Measurements from ENCODE around the gene NXN. TPM values are rescaled to one million over a fixed set of nuclear protein-coding genes. Genes with fewer than 3 reads are reported as not detected.

NXN gene
- polyA plus RNA-seq, 1 of the 3 experiments (the other 2 are of a cell fraction) = 23.9 TPM

DNA sequence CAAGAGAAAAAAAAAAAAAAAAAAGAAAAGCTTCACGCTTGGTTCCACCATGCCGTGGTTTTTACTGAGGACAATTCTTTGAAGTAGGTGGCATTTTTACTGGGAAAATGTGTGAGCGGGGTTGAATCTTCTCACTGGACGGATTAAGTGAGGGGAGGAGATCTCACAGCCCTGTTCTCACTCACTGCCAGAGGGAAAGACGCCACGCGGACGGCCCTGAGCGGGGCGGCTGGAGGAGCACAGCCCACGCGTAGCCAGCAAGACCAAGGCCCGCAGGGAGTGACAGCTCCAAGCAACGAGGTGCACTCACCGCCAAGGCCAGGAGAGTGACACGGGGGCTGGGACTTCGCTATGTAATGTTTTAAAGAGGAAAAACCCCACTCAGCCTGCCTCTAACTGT is 154.4 kb downstream of the NXN start:
- no peak for TF ChIP-seq SMC3 (IDR thresholded peaks at IDR 0.05; ENCODE audit: low read depth, low read length)
- TF ChIP-seq, protein P1, sequence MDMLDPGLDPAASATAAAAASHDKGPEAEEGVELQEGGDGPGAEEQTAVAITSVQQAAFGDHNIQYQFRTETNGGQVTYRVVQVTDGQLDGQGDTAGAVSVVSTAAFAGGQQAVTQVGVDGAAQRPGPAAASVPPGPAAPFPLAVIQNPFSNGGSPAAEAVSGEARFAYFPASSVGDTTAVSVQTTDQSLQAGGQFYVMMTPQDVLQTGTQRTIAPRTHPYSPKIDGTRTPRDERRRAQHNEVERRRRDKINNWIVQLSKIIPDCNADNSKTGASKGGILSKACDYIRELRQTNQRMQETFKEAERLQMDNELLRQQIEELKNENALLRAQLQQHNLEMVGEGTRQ (IDR thresholded peaks at IDR 0.05; ENCODE audit: borderline replicate concordance, low read depth, low read length) = no peak
- TF ChIP-seq RXRA (IDR thresholded peaks at IDR 0.05; ENCODE audit: borderline replicate concordance, low read depth) = no peak
- TF ChIP-seq, protein P2, sequence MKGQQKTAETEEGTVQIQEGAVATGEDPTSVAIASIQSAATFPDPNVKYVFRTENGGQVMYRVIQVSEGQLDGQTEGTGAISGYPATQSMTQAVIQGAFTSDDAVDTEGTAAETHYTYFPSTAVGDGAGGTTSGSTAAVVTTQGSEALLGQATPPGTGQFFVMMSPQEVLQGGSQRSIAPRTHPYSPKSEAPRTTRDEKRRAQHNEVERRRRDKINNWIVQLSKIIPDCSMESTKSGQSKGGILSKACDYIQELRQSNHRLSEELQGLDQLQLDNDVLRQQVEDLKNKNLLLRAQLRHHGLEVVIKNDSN (IDR thresholded peaks at IDR 0.05; ENCODE audit: borderline replicate concordance, low read depth) = no peak
- no peak for TF ChIP-seq CHD2 (IDR thresholded peaks at IDR 0.05; ENCODE audit: low read length, partially characterized antibody)
- no peak for TF ChIP-seq TEAD4 (IDR thresholded peaks at IDR 0.05; ENCODE audit: borderline replicate concordance, insufficient read depth)
- TF ChIP-seq NFIC (IDR thresholded peaks at IDR 0.05; ENCODE audit: borderline replicate concordance) = no peak
- no peak for TF ChIP-seq ELF1 (IDR thresholded peaks at IDR 0.05)
- no peak for TF ChIP-seq SIN3A (IDR thresholded peaks at IDR 0.05; ENCODE audit: borderline replicate concordance, low read depth, low read length)
- TF ChIP-seq TCF12 (IDR thresholded peaks at IDR 0.05) = no peak
- no peak for TF ChIP-seq POLR2AphosphoS5 (IDR thresholded peaks at IDR 0.05; ENCODE audit: low read depth, low read length)
- no peak for TF ChIP-seq RCOR1 (IDR thresholded peaks at IDR 0.05; ENCODE audit: low read length)
- no peak for TF ChIP-seq RAD21 (IDR thresholded peaks at IDR 0.05; ENCODE audit: low read length)
- TF ChIP-seq, protein P3, sequence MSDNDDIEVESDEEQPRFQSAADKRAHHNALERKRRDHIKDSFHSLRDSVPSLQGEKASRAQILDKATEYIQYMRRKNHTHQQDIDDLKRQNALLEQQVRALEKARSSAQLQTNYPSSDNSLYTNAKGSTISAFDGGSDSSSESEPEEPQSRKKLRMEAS (IDR thresholded peaks at IDR 0.05; ENCODE audit: low read depth) = no peak
- TF ChIP-seq, protein P4, sequence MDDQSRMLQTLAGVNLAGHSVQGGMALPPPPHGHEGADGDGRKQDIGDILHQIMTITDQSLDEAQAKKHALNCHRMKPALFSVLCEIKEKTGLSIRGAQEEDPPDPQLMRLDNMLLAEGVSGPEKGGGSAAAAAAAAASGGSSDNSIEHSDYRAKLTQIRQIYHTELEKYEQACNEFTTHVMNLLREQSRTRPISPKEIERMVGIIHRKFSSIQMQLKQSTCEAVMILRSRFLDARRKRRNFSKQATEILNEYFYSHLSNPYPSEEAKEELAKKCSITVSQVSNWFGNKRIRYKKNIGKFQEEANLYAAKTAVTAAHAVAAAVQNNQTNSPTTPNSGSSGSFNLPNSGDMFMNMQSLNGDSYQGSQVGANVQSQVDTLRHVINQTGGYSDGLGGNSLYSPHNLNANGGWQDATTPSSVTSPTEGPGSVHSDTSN (IDR thresholded peaks at IDR 0.05) = no peak
- Histone ChIP-seq H3K27ac (ENCODE audit: low read depth in 2 of 2, low read length in 1 of 2) (no peak overlapping the region), H3K4me3 (ENCODE audit: low read depth in 2 of 2, low read length in 1 of 2) (no peak overlapping the region), H3K4me2 (no peak overlapping the region), H2AFZ (ENCODE audit: low read depth) (no peak overlapping the region), H3K4me1 (ENCODE audit: control insufficient read depth in 1 of 2, insufficient read depth in 2 of 2, low read depth in 1 of 2, low read length in 1 of 2) (no peaks in the 10 kb centered on the region), H3K9me3 (no peaks in the 10 kb centered on the region), H3K36me3 (replicated peaks in 1 of 2; ENCODE audit: control insufficient read depth in 1 of 2, insufficient read depth in 2 of 2, low read length in 1 of 2) (no peaks in the 10 kb centered on the region), H4K20me1 (ENCODE audit: insufficient read depth) (no peaks in the 10 kb centered on the region), H3F3A (replicated peaks; ENCODE audit: insufficient read depth) (no peaks in the 10 kb centered on the region), H3K27me3 (ENCODE audit: insufficient read depth) (peaks cover 37% of the 10 kb centered on the region; the same call in 1 of the 2 replicates), H3K79me2 (ENCODE audit: insufficient read depth) (no peaks in the 10 kb centered on the region), H3K9me2 (no peaks in the 10 kb centered on the region), H3K9ac (no peak overlapping the region)
- DNase-seq = no peak
- CTCF ChIA-PET = interaction anchor here (0.7 to 1.4 kb wide), 2 partner anchors 10 to 27 kb away, joined by 3 read pairs; no protein-coding TSS in a partner anchor
- 59% methylated on average over 16 of the region's 17 CpGs for WGBS (ENCODE audit: low lambda C conversion rate)
- POLR2A ChIA-PET = no interaction called here

DNA sequence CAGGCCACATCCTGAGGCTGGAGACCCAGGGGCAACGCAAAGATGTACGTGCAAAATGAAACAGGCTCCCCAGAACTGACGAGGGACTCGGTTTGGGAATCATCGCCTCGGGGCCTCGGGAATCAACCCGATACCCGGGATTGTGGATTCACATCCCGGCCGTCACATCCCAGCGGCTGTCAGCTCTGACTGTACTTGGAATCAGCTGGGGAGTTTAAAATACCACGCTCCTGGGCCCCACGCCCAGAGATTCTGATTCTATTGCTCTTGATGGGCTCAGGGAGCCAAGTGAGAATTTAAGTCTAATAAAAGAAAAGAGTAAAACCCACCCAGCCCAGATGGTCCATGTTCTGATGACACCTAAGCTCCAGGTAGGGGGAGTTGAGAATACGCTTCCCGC is 155.2 kb downstream of the NXN start:
- no peak overlapping the region for H2AFZ ChIP-seq (ENCODE audit: low read depth)
- no peaks in the 10 kb centered on the region for H3K79me2 ChIP-seq (ENCODE audit: insufficient read depth)
- H3K36me3 ChIP-seq (replicated peaks in 1 of 2; ENCODE audit: control insufficient read depth in 1 of 2, insufficient read depth in 2 of 2, low read length in 1 of 2) = no peaks in the 10 kb centered on the region
- no peaks in the 10 kb centered on the region for H3K9me2 ChIP-seq
- no peak overlapping the region for H3K4me2 ChIP-seq
- POLR2A ChIA-PET = no interaction called here
- 81% methylated on average over 16 of the region's 16 CpGs for WGBS (ENCODE audit: low lambda C conversion rate)
- no peak overlapping the region for H3K9ac ChIP-seq
- no peaks in the 10 kb centered on the region for H3F3A ChIP-seq (replicated peaks; ENCODE audit: insufficient read depth)
- CTCF ChIA-PET = no interaction called here
- H4K20me1 ChIP-seq (ENCODE audit: insufficient read depth) = no peaks in the 10 kb centered on the region
- H3K4me3 ChIP-seq (ENCODE audit: low read depth in 2 of 2, low read length in 1 of 2) = no peak overlapping the region
- no peaks in the 10 kb centered on the region for H3K4me1 ChIP-seq (ENCODE audit: control insufficient read depth in 1 of 2, insufficient read depth in 2 of 2, low read depth in 1 of 2, low read length in 1 of 2)
- H3K27ac ChIP-seq (ENCODE audit: low read depth in 2 of 2, low read length in 1 of 2) = no peak overlapping the region
- TF ChIP-seq, protein P5, sequence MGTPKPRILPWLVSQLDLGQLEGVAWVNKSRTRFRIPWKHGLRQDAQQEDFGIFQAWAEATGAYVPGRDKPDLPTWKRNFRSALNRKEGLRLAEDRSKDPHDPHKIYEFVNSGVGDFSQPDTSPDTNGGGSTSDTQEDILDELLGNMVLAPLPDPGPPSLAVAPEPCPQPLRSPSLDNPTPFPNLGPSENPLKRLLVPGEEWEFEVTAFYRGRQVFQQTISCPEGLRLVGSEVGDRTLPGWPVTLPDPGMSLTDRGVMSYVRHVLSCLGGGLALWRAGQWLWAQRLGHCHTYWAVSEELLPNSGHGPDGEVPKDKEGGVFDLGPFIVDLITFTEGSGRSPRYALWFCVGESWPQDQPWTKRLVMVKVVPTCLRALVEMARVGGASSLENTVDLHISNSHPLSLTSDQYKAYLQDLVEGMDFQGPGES (IDR thresholded peaks at IDR 0.05; ENCODE audit: low read depth, low read length) = no peak
- TF ChIP-seq RFX5 (IDR thresholded peaks at IDR 0.05; ENCODE audit: low read length) (no peak), TEAD4 (IDR thresholded peaks at IDR 0.05; ENCODE audit: borderline replicate concordance, insufficient read depth) (no peak), GABPA (IDR thresholded peaks at IDR 0.05; ENCODE audit: low read depth) (no peak), CHD2 (IDR thresholded peaks at IDR 0.05; ENCODE audit: low read length, partially characterized antibody) (no peak), FOXJ3 (CRISPR knock-in tag; IDR thresholded peaks at IDR 0.05) (no peak), SMC3 (IDR thresholded peaks at IDR 0.05; ENCODE audit: low read depth, low read length) (no peak), ELF1 (IDR thresholded peaks at IDR 0.05) (no peak)
- TF ChIP-seq, protein P1 (IDR thresholded peaks at IDR 0.05; ENCODE audit: borderline replicate concordance, low read depth, low read length) = no peak
- TF ChIP-seq, protein P3 (IDR thresholded peaks at IDR 0.05; ENCODE audit: low read depth) = no peak
- TF ChIP-seq, protein P2 (IDR thresholded peaks at IDR 0.05; ENCODE audit: borderline replicate concordance, low read depth) = no peak
- H3K27me3 ChIP-seq (ENCODE audit: insufficient read depth) = peaks cover 36% of the 10 kb centered on the region
- H3K9me3 ChIP-seq = no peaks in the 10 kb centered on the region
- no peak for DNase-seq
